ENCODE measurements around the gene XYLB.
A peak's percentile ranks its signal among the peaks of the same experiment; 100 is the strongest.
"Not testable (repeated sequence)": the region's sequence is repeated elsewhere in the genome, so short reads cannot be mapped to it uniquely, and the experiment has no call there.

The XYLB gene

DNA sequence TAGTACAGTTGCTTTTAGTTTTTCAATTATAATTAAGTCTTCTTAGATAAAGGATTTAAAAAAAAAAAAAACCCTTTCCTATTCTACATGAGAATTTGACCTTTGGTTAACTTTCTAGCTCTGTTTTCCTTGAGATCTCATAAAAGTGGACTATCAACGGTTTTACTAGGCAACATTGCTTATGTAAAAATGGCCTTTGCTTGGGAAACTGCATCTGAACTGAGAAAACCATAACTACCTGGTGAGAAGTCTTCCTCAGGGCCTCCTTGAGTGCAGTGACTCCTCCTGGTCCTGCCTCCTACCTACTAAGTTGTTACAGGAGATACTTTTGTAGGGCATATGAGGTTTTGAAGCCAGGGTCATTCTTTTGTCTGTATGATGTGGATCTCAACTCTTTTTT is 65.0 kb downstream of the XYLB start:
- no peaks in the 10 kb centered on the region for H3K36me3 Mint-ChIP-seq (ENCODE audit: low read depth)
- no peak overlapping the region for H3K27ac Mint-ChIP-seq
- H3K9me3 Mint-ChIP-seq = peaks cover 8% of the 10 kb centered on the region
- H3K27me3 Mint-ChIP-seq = no peaks in the 10 kb centered on the region
- no peaks in the 10 kb centered on the region for H3K4me1 Mint-ChIP-seq (ENCODE audit: low read depth)
- H3K4me3 Mint-ChIP-seq = no peak overlapping the region
- intact Hi-C loops (cut with micrococcal nuclease) = no loop called here

DNA sequence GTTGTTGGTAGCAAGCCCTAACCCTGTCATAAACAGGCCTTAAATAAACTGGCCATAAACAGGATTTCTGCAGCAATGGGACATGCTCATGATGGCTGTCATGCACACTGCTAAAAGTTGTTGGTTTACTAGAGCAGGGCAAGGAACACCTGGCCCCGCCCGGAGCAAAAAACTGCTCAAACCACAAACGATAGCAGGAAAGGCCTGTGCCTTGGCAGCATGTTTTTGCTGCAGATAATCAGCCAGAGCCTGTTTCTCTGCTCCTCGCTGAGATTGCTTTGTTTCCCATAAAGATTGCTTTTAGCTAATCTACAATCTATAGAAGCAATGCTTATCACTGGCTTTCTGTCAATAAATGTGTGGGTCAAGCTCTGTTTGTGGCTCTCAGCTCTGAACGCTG is 74.2 kb downstream of the XYLB start:
- H3K36me3 Mint-ChIP-seq (ENCODE audit: low read depth); H3K4me3 Mint-ChIP-seq; H3K9me3 Mint-ChIP-seq; intact Hi-C loops (cut with micrococcal nuclease); H3K27ac Mint-ChIP-seq; H3K4me1 Mint-ChIP-seq (ENCODE audit: low read depth); H3K27me3 Mint-ChIP-seq: not testable (repeated sequence)

DNA sequence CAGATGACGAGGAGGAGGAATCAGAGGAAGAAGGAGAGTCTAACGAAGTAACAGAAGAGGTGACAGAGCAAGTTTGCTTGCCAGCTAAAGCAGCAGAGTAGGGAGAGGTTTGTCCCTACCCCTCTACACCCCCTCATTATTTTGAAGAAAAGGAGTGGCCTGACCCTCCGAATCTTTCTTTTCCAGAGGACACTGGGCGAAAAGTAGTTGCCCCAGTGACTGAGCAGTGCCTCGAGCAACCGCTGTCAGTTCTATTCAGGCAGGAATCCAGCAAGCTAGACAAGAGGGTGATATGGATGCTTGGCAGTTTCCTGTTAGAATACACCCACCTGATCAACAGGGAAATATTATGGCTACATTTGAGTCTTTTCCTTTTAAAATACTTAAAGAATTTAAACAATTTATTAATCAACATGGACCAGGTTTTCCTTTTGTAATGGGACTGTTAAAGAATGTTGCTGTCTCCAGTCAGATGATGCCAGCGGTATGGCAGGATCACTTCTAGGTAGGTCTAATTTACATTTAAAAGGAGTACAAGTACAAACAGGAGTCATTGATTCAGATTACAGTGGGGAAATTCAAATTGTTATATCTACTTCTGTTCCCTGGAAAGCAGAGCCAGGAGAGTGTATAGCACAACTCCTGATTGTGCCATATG is 75.2 kb downstream of the XYLB start:
- Mint-ChIP-seq H3K4me3 (no peak overlapping the region), H3K9me3 (no peaks in the 10 kb centered on the region), H3K27me3 (no peaks in the 10 kb centered on the region), H3K36me3 (ENCODE audit: low read depth) (no peaks in the 10 kb centered on the region), H3K27ac (no peak overlapping the region), H3K4me1 (ENCODE audit: low read depth) (peaks cover 7% of the 10 kb centered on the region)
- intact Hi-C loops (cut with micrococcal nuclease) = no loop called here

DNA sequence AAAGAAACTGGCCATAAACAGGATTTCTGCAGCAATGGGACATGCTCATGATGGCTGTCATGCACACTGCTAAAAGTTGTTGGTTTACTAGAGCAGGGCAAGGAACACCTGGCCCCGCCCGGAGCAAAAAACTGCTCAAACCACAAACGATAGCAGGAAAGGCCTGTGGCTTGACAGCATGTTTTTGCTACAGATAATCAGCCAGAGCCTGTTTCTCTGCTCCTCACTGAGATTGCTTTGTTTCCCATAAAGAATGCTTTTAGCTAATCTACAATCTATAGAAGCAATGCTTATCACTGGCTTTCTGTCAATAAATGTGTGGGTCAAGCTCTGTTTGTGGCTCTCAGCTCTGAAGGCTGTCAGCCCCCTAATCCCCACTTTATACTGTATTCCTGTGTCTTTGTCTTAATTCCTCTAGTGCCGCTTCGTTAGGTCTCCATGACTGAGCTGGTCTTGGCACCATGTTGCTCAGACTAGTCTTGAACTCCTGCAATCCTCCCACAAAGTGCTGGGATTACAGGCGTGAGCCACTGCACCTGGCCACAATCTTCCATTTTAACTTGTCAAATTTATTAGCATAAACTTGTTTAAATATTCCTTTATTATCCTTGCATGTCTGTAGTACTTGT is 80.3 kb downstream of the XYLB start:
- H3K4me1 Mint-ChIP-seq (ENCODE audit: low read depth); H3K27ac Mint-ChIP-seq; H3K4me3 Mint-ChIP-seq; H3K27me3 Mint-ChIP-seq; intact Hi-C loops (cut with micrococcal nuclease); H3K36me3 Mint-ChIP-seq (ENCODE audit: low read depth): not testable (repeated sequence)
- peaks cover 19% of the 10 kb centered on the region for H3K9me3 Mint-ChIP-seq

DNA sequence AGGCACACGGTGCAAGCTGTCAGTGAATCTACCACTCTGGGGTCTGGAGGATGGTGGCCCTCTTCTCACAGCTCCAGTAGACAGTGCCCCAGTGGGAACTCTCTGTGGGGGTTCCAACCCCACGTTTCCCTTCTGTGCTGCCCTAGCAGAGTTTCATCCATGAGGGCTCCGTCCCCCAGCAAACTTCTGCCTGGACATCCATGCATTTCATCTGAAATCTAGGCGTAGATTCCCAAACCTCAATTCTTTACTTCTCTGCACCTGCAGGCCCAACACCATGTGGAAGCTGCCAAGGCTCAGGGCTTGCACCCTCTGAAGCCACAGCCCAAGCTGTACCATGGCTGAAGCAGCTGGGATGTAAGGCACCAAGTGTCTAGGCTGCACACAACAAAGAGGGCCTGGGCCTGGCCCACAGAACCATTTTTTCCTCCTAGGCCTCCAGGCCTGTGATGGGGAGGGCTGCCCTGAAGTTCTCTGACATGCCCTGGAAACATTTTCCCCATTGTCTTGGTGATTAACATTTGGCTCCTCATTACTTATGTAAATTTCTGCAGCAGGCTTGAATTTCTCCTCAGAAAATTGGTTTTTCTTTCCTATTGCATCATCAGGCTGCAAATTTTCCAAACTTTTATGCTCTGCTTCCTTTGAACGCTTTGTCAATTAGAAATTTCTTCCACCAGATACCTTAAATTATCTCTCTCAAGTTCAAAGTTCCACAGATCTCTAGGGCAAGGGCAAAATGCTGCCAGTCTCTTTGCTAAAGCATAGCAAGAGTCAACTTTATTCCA is 86.5 kb downstream of the XYLB start:
- intact Hi-C loops (cut with micrococcal nuclease); H3K4me3 Mint-ChIP-seq; H3K27me3 Mint-ChIP-seq; H3K4me1 Mint-ChIP-seq (ENCODE audit: low read depth); H3K27ac Mint-ChIP-seq; H3K36me3 Mint-ChIP-seq (ENCODE audit: low read depth): not testable (repeated sequence)
- H3K9me3 Mint-ChIP-seq = peaks cover 62% of the 10 kb centered on the region

DNA sequence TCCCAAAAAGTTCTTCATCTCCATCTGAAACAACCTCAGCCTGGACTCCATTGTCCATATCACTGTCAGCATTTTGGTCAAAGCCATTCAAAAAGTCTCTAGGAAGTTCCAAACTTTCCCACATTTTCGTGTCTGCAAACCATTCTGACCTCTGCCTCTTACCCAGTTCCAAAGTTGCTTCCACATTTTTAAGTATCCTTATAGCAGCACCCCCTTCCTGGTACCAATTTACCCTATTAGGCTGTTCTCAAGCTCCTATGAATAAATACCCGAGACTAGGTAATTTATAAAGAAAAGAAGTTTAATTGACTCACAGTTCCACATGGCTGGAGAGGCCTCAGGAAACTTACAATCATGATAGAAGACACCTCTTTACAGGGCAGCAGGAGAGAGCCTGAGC is 87.1 kb downstream of the XYLB start:
- intact Hi-C loops (cut with micrococcal nuclease); H3K27ac Mint-ChIP-seq; H3K36me3 Mint-ChIP-seq (ENCODE audit: low read depth); H3K4me1 Mint-ChIP-seq (ENCODE audit: low read depth); H3K4me3 Mint-ChIP-seq; H3K27me3 Mint-ChIP-seq: not testable (repeated sequence)
- H3K9me3 Mint-ChIP-seq = peaks cover 62% of the 10 kb centered on the region

DNA sequence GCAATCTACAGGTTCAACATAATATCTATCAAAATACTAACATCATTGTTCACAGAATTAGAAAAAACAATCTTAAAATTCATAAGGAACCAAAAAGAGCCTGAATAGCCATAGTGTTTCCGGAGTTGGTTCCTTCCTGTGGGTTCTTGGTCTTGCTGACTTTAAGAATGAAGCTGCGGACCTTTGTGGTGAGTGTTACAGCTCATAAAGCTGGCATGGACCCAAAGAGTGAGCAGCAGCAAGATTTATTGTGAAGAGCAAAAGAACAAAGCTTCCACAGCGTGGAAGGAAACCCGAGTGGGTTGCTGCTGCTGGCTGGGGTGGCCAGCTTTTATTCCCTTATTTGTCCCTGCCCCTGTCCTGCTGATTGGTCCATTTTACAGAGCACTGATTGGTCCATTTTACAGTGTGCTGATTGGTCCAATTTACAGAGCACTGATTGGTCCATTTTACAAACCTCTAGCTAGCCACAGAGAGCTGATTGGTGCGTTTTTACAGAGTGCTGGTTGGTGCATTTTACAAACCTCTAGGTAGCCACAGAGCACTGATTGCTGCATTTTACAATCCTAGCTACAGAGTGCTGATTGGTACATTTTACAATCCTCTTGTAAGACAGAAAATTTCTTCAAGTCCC is 92.0 kb downstream of the XYLB start:
- intact Hi-C loops (cut with micrococcal nuclease); H3K4me3 Mint-ChIP-seq; H3K36me3 Mint-ChIP-seq (ENCODE audit: low read depth); H3K27ac Mint-ChIP-seq; H3K4me1 Mint-ChIP-seq (ENCODE audit: low read depth): not testable (repeated sequence)
- Mint-ChIP-seq H3K9me3 (peaks cover 35% of the 10 kb centered on the region), H3K27me3 (peaks cover 16% of the 10 kb centered on the region)

DNA sequence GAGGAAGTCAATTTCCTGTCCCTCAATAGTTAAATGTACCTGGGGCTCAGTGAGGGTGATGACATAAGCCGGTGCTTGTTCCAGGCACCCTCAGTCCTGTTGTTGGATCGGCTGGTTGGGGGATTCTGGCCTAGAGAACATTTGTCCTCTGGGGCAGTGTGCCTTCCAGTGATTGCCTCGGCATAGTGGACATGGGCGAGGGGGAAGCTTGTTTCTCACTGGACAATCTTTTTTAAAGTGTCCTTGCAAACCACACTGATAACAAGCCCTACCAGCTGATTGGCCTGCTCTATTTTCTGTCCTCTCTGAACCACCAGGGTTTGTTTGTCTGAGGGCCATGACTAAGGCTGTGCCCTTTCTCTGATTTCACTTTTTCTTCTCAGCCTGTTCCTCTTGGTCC is 96.6 kb downstream of the XYLB start:
- Mint-ChIP-seq H3K9me3 (peaks cover 15% of the 10 kb centered on the region), H3K27me3 (peaks cover 18% of the 10 kb centered on the region)
- H3K36me3 Mint-ChIP-seq (ENCODE audit: low read depth); intact Hi-C loops (cut with micrococcal nuclease); H3K4me1 Mint-ChIP-seq (ENCODE audit: low read depth); H3K4me3 Mint-ChIP-seq; H3K27ac Mint-ChIP-seq: not testable (repeated sequence)

DNA sequence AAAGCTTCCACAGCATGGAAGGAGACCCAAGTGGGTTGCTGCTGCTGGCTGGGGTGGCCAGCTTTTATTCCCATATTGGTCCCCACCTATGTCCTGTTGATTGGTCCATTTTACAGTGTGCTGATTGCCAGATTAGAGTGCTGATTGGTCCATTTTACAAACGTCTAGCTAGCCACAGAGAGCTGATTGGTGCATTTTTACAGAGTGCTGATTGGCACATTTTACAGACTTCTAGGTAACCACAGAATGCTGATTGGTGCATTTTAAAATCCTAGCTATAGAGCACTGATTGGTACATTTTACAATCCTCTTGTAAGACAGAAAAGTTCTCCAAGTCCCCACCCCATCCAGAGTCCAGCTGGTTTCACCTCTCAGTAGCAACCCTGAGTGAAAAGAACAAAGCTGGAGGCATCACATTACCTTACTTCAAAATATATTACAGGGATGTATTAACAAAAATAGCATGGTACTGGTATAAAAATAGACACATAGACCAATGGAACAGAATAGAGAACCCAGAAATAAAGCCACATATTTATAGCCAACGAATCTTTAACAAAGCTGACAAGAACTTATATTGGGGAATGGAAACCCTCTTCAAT is 99.6 kb downstream of the XYLB start:
- Mint-ChIP-seq H3K9me3 (peaks cover 16% of the 10 kb centered on the region), H3K36me3 (ENCODE audit: low read depth) (no peaks in the 10 kb centered on the region), H3K4me1 (ENCODE audit: low read depth) (no peaks in the 10 kb centered on the region), H3K27ac (no peak overlapping the region), H3K4me3 (no peak overlapping the region), H3K27me3 (peaks cover 24% of the 10 kb centered on the region)
- intact Hi-C loops (cut with micrococcal nuclease) = no loop called here

DNA sequence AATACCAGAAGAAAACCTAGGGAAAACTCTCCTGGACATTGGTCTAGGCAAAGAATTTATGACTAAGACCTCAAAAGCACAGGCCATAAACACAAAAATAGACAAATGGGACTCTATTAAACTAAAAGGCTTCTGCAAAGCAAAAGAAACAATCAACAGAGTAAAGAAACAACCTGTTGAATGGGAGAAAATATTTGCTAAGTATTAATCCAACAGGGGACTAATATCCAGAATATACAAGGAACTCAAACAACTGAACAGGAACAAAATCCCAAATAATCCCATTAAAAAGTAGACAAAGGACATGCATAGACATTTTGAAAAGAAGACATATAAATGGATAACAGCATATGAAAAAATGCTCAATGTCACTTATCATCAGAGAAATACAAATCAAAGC is 100.2 kb downstream of the XYLB start:
- Mint-ChIP-seq H3K27ac (no peak overlapping the region), H3K4me3 (no peak overlapping the region), H3K27me3 (peaks cover 30% of the 10 kb centered on the region), H3K36me3 (ENCODE audit: low read depth) (no peaks in the 10 kb centered on the region), H3K9me3 (peaks cover 20% of the 10 kb centered on the region), H3K4me1 (ENCODE audit: low read depth) (no peaks in the 10 kb centered on the region)
- intact Hi-C loops (cut with micrococcal nuclease) = no loop called here

DNA sequence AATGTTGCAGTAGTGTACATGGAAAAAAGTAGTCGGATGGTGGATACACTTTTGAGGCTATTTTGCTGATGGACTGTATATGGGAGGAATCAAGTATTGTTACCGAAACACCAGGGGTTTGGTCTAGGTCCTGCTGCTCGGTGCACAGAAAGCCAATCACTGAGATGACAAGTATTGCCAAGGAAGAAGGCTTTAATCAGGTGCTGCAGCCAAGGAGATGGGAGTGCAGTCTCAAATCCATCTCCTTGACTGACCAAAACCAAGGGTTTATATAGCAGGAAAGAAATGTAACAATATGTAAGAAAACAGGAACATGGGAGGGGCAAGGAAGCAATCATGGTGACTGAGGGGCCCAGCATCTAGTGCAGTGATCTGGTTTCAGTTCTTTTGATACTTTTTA is 104.3 kb downstream of the XYLB start:
- peaks cover 25% of the 10 kb centered on the region for H3K4me1 Mint-ChIP-seq (ENCODE audit: low read depth)
- intact Hi-C loops (cut with micrococcal nuclease) = no loop called here
- H3K27ac Mint-ChIP-seq = no peak overlapping the region
- H3K36me3 Mint-ChIP-seq (ENCODE audit: low read depth) = peaks cover 7% of the 10 kb centered on the region
- H3K4me3 Mint-ChIP-seq = no peak overlapping the region
- peaks cover 19% of the 10 kb centered on the region for H3K9me3 Mint-ChIP-seq
- H3K27me3 Mint-ChIP-seq = peaks cover 54% of the 10 kb centered on the region

DNA sequence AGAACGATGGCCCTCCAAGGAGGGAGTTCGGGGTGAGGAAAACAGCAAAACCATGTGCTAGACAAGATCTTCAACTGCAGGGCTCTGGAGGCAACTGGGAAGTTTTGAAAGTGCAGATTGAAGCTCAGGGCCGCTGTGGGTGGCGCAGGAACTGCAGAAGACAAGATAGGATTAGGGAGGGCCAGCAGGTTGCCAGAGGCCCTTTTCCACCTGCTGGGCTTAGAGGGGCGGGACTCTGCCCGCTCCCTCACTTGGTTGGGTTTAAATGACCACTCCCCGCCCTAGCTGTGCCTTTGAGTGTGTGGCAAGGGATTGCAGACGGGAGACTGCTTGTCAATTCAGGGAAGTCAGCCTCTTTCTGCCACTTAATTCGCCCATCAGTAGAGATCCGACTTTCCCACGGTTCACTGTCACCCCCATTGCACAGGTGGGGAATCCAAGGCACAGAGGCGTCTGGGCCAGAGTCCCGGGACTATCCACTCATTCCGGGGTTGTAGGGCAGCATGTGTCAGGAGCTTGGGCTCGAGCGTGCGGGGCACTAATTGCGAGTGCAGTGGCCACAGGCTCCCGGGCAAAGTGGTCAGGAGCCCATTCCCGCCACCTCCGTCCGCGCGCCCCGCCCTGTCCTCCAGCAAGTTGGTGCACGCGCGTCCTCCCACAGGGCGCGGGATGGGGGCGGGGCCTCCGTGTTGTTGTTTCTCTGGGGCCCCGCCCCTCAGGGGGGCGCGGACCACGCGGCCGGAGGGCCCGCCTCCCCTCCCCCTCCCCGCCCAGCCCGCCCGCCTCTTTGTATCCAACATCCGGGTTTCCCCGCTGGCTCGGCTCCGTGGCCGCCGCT is 106.7 kb downstream of the XYLB start, which contains the start of gene ACVR2B:
TSS of gene ACVR2B (plus strand) at position 816 of the 838 bp plus-strand sequence. CDS start 433 bp downstream, outside the sequence.
- peak within 1 kb of the TSS; percentile 83 for H3K4me3 Mint-ChIP-seq
- H3K9me3 Mint-ChIP-seq = peaks cover 13% of the 10 kb centered on the region
- H3K27me3 Mint-ChIP-seq = peaks cover 57% of the 10 kb centered on the region
- peak within 1 kb of the TSS; percentile 84 for H3K27ac Mint-ChIP-seq
- peaks cover 7% of the 10 kb centered on the region for H3K36me3 Mint-ChIP-seq (ENCODE audit: low read depth)
- H3K4me1 Mint-ChIP-seq (ENCODE audit: low read depth) = peaks cover 41% of the 10 kb centered on the region
- intact Hi-C loops (cut with micrococcal nuclease) = no loop called here

DNA sequence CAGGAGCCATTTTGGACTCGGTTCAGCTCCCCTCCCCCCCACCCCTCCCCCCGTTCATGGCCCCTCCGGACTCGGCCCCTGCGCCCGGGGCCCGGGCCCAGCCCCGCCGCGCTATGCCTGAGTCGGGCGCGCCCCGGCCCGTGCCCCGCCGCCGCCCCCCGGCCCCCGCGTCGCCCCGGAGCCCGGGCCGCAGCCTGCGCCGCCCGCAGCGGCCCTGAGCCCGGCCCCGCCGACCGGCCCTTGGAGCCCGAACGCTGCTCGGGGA is 107.3 kb downstream of the XYLB start:
- H3K4me1 Mint-ChIP-seq (ENCODE audit: low read depth) = peaks cover 42% of the 10 kb centered on the region
- peak overlapping the region; percentile 83 for H3K4me3 Mint-ChIP-seq
- intact Hi-C loops (cut with micrococcal nuclease) = no loop called here
- H3K36me3 Mint-ChIP-seq (ENCODE audit: low read depth) = peaks cover 7% of the 10 kb centered on the region
- peak overlapping the region; percentile 84 for H3K27ac Mint-ChIP-seq
- H3K27me3 Mint-ChIP-seq = peaks cover 57% of the 10 kb centered on the region
- H3K9me3 Mint-ChIP-seq = peaks cover 13% of the 10 kb centered on the region
